ENCODE measurements around the gene RHOV.

GRCh38 chr15:40886586-40886985, 12.6 kb upstream of the RHOV start:
- no peak for TF ChIP-seq CTCF (conservative IDR thresholded peaks at IDR 0.05; ENCODE audit: low read length)
- no peak for TF ChIP-seq EZH2phosphoT487 (IDR thresholded peaks at IDR 0.05; ENCODE audit: borderline replicate concordance)
